ENCODE data around the gene COX5A.
"Not testable (repeated sequence)": the region's sequence is repeated elsewhere in the genome, so short reads cannot be mapped to it uniquely, and the experiment has no call there.

DNA sequence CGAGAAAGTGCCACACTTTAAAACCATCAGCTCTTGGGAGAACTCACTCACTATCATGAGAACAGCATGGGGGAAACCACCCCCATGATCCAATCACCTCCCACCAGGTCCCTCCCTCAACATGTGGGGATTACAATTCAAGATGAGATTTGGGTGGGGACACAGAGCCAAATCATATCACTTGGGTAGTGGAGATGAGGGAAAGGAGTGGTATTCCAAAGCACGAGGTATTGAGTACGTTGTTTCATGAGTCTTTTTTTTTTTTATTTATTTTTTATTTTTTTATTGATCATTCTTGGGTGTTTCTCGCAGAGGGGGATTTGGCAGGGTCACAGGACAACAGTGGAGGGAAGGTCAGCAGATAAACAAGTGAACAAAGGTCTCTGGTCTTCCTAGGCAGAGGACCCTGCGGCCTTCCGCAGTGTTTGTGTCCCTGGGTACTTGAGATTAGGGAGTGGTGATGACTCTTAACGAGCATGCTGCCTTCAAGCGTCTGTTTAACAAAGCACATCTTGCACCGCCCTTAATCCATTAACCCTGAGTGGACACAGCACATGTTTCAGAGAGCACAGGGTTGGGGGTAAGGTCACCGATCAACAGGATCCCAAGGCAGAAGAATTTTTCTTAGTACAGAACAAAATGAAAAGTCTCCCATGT is 50.2 kb downstream of the COX5A start:
- TF ChIP-seq POLR2A (IDR thresholded peaks at IDR 0.05), result not testable (repeated sequence)
- TF ChIP-seq, protein P1, sequence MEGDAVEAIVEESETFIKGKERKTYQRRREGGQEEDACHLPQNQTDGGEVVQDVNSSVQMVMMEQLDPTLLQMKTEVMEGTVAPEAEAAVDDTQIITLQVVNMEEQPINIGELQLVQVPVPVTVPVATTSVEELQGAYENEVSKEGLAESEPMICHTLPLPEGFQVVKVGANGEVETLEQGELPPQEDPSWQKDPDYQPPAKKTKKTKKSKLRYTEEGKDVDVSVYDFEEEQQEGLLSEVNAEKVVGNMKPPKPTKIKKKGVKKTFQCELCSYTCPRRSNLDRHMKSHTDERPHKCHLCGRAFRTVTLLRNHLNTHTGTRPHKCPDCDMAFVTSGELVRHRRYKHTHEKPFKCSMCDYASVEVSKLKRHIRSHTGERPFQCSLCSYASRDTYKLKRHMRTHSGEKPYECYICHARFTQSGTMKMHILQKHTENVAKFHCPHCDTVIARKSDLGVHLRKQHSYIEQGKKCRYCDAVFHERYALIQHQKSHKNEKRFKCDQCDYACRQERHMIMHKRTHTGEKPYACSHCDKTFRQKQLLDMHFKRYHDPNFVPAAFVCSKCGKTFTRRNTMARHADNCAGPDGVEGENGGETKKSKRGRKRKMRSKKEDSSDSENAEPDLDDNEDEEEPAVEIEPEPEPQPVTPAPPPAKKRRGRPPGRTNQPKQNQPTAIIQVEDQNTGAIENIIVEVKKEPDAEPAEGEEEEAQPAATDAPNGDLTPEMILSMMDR (IDR thresholded peaks at IDR 0.05), result not testable (repeated sequence)
